MM.1S (cell line): ENCODE measurements around the gene EED.

Source experiments
- DNase-seq: peaks from one replicate; pipeline ENCODE4 v3.0.0-alpha.2; 2015
- H2AFZ ChIP-seq: fragments of 300-600 bp; sonication (generic); 2 replicates; pipeline ENCODE4 v1.6.0; 2016; ENCODE audit warnings: antibody characterized with exemption, low read length
- H3F3A ChIP-seq: fragments of 300-600 bp; sonication (generic); 2 replicates; pipeline ENCODE4 v1.6.1; 2016; ENCODE audit warnings: mild to moderate bottlenecking, antibody characterized with exemption, low read length, moderate library complexity, mixed read lengths; ENCODE audit not compliant: insufficient read depth
- H3K27ac ChIP-seq: fragments of 300-600 bp; sonication (generic); 2 replicates; pipeline ENCODE4 v1.5.1; 2016; ENCODE audit warnings: mild to moderate bottlenecking, low read length
- H3K27me3 ChIP-seq: fragments of 300-600 bp; sonication (generic); replicated peaks from 2 replicates; pipeline ENCODE4 v1.6.0; 2016; ENCODE audit warnings: low read length; ENCODE audit not compliant: insufficient read depth
- H3K36me3 ChIP-seq: fragments of 300-600 bp; sonication (generic); replicated peaks from 2 replicates; pipeline ENCODE4 v1.6.1; 2016; ENCODE audit warnings: mild to moderate bottlenecking, low read length, mixed read lengths; ENCODE audit not compliant: insufficient read depth
- H3K4me1 ChIP-seq: fragments of 300-600 bp; sonication (generic); 2 replicates; pipeline ENCODE4 v1.6.1; 2016; ENCODE audit warnings: low read length, mixed read lengths
- H3K4me2 ChIP-seq: fragments of 300-600 bp; sonication (generic); 2 replicates; pipeline ENCODE4 v1.6.0; 2016; ENCODE audit warnings: low read depth, low read length
- H3K4me3 ChIP-seq: fragments of 300-600 bp; sonication (generic); 2 replicates; pipeline ENCODE4 v1.5.1; 2016; ENCODE audit warnings: low read length, mixed read lengths
- H3K79me2 ChIP-seq: fragments of 300-600 bp; sonication (generic); 2 replicates; pipeline ENCODE4 v1.6.1; 2016; ENCODE audit warnings: mixed run types, low read length, mixed read lengths
- H3K9ac ChIP-seq: fragments of 300-600 bp; sonication (generic); 2 replicates; pipeline ENCODE4 v1.6.1; 2016; ENCODE audit warnings: low read length, mixed read lengths
- H3K9me2 ChIP-seq: fragments of 300-600 bp; sonication (generic); replicated peaks from 2 replicates; pipeline ENCODE4 v1.6.1; 2016; ENCODE audit warnings: mild to moderate bottlenecking, low read length, mixed read lengths; ENCODE audit not compliant: insufficient read depth
- H3K9me3 ChIP-seq: fragments of 300-600 bp; sonication (generic); replicated peaks from 2 replicates; pipeline ENCODE4 v1.6.1; 2016; ENCODE audit warnings: mild to moderate bottlenecking, low read length, mixed read lengths; ENCODE audit not compliant: insufficient read depth
- H4K20me1 ChIP-seq: fragments of 300-600 bp; sonication (generic); 2 replicates; pipeline ENCODE4 v1.6.1; 2016; ENCODE audit warnings: mild to moderate bottlenecking, low read length, moderate library complexity, mixed read lengths; ENCODE audit not compliant: insufficient read depth
- CTCF ChIP-seq: fragments of 300-600 bp; sonication (generic); IDR thresholded peaks from 2 replicates; pipeline ENCODE4 v1.5.1; 2016; ENCODE audit warnings: antibody characterized with exemption, low read length, mixed read lengths
- EZH2 ChIP-seq: fragments of 300-600 bp; sonication (generic); optimal IDR thresholded peaks from 2 replicates; pipeline ENCODE3; 2017; ENCODE audit warnings: low read depth, mild to moderate bottlenecking, antibody characterized with exemption, low read length, mixed read lengths
- EZH2phosphoT487 ChIP-seq: fragments of 300-600 bp; sonication (generic); IDR thresholded peaks from 2 replicates; pipeline ENCODE4 v1.6.1; 2018; ENCODE audit warnings: antibody characterized with exemption, low read length

Gene EED

DNA sequence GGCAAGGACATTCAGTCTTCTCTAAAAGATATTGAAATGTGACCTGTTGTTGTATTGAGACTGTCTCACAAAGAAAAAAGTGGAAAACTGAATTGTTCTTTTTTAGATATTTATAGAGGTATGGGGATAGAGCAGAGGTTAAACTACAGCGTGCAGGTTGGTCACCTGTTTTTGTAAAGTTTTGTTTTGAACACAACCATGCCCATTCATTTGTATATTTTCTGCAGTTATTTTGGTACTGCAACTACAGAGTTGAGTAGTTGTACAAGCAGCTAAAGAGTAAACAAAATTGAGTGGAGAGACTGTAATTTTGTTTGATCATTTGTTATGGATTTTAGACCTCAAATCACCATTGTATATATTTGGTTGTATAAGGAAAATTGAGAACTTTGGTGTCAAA lies 11.3 kb downstream of the EED start:
- Histone ChIP-seq H3K79me2 (peaks cover 50% of the 10 kb centered on the region), H3F3A (peaks cover 4% of the 10 kb centered on the region; the same call in 1 of the 2 replicates), H3K36me3 (no peaks in the 10 kb centered on the region; the same call in 1 of the 2 replicates), H4K20me1 (peaks cover 9% of the 10 kb centered on the region; the same call in 1 of the 2 replicates), H3K9ac (no peak overlapping the region), H3K9me3 (no peaks in the 10 kb centered on the region), H3K4me1 (0 out of 2 replicates have a peak, but pooled peaks cover 4% of the 10 kb centered on the region), H3K4me3 (no peak overlapping the region), H3K27ac (no peak overlapping the region), H3K4me2 (no peak overlapping the region), H3K27me3 (no peaks in the 10 kb centered on the region), H3K9me2 (no peaks in the 10 kb centered on the region), H2AFZ (no peak overlapping the region)
- no peak for DNase-seq
- no peak for TF ChIP-seq CTCF
- no peak for TF ChIP-seq EZH2
- TF ChIP-seq EZH2phosphoT487, result no peak

DNA sequence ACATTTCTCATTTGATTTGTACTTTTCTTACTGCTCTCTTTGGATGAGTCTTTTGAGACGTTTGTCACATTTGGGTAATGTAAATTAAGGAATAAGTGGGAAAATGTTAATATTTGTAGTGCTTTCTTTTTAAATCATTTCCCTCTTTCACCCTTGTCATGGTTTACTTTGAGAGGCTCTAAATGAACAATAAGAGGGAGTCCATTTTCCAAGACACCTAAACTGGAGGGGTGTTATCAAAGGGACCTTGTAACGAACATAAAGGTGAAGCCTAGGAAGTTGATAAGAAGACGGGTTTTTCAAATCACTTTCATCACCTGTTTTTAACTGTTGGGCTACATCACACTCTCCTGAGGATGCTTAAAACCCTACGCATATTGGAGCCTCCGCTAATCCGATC lies 12.1 kb downstream of the EED start:
- DNase-seq, result no peak
- 0 out of 2 replicates have a peak, but pooled peaks cover 1% of the 10 kb centered on the region for H3K4me1 ChIP-seq
- H3K27ac ChIP-seq, result no peak overlapping the region
- H3K4me3 ChIP-seq, result no peak overlapping the region
- no peak for TF ChIP-seq CTCF
- TF ChIP-seq EZH2, result no peak
- TF ChIP-seq EZH2phosphoT487, result no peak
- H3K79me2 ChIP-seq, result peaks cover 43% of the 10 kb centered on the region
- H4K20me1 ChIP-seq, result peaks cover 5% of the 10 kb centered on the region; the same call in 1 of the 2 replicates
- H3K27me3 ChIP-seq, result no peaks in the 10 kb centered on the region
- H3F3A ChIP-seq, result no peaks in the 10 kb centered on the region
- no peak overlapping the region for H3K9ac ChIP-seq
- H3K4me2 ChIP-seq, result no peak overlapping the region
- no peaks in the 10 kb centered on the region; the same call in 1 of the 2 replicates for H3K36me3 ChIP-seq
- H3K9me3 ChIP-seq, result no peaks in the 10 kb centered on the region
- no peaks in the 10 kb centered on the region for H3K9me2 ChIP-seq
- no peak overlapping the region for H2AFZ ChIP-seq

DNA sequence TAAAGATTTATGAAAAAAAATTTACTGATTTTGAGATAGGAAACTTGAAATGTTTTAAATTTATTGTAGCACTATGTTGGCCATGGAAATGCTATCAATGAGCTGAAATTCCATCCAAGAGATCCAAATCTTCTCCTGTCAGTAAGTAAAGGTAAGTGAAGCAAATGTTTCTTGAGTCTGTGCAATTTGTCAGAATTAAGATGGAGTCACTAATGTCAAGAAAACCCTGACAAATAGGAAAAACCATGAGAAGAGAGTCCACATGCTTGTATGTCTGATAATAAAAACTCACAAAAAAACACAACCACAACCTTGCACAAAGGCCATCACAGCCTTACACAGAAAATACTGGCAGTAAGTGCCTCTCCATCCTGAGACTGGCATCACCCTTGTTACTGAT lies 12.9 kb downstream of the EED start:
- H3K4me1 ChIP-seq, result no peaks in the 10 kb centered on the region

More for the DNA sequence above, 12.9 kb downstream of the EED start:
- Histone ChIP-seq H3K27me3 (no peaks in the 10 kb centered on the region), H3K4me3 (no peak overlapping the region), H3K9me2 (no peaks in the 10 kb centered on the region), H3K9me3 (no peaks in the 10 kb centered on the region), H3F3A (no peaks in the 10 kb centered on the region), H3K27ac (no peak overlapping the region), H4K20me1 (no peaks in the 10 kb centered on the region), H3K36me3 (no peaks in the 10 kb centered on the region; the same call in 1 of the 2 replicates), H3K9ac (no peak overlapping the region), H3K79me2 (peaks cover 35% of the 10 kb centered on the region), H3K4me2 (no peak overlapping the region), H2AFZ (no peak overlapping the region)
- TF ChIP-seq CTCF (no peak), EZH2phosphoT487 (no peak), EZH2 (no peak)
- DNase-seq, result no peak
